Fibroblast of peridontal ligament (primary cell): ENCODE measurements around the gene ASB15.
A peak's percentile ranks its signal among the peaks of the same experiment; 100 is the strongest.

Experiments used
- DNase-seq: peaks from one replicate; pipeline ENCODE4 v3.0.0-alpha.2; 2010; ENCODE audit errors: extremely low read depth

The ASB15 gene

DNA sequence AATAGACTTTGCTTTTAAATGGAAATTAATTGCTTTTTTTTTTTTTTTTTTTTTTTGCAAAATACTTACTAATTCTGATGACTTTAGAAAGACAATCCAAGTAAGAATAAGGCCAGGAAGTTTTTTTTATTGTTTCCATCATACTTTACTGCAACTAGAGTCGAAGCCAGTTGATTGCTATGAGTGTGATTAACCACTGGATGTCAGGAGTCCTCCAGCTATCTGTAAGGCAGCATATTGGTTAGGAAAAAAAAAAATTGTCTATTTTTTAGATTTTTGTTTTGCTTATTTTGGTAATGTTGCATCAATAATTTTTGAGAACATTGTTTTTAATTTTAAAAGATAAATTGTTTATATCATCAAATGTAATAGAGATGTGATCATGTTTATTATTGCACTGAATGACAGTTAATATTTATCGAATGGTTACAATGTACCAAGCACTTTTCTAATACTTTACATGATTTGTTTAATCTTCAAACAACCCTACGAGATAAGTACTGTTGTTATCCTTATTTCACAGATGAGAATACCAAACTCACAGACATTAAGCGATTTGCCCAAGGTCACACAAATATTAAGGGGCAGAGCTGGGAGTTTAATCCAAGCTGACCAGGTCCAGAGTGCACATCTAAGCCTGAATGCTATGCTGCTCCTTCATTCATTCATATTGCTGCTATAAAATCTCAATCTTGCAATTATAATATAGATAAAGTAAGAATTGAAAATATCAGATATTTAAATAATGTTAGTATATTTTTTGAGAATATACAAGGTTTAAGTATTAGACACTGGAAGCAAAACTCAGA is 34.1 kb downstream of the ASB15 start:
- peak; percentile 65 for DNase-seq

DNA sequence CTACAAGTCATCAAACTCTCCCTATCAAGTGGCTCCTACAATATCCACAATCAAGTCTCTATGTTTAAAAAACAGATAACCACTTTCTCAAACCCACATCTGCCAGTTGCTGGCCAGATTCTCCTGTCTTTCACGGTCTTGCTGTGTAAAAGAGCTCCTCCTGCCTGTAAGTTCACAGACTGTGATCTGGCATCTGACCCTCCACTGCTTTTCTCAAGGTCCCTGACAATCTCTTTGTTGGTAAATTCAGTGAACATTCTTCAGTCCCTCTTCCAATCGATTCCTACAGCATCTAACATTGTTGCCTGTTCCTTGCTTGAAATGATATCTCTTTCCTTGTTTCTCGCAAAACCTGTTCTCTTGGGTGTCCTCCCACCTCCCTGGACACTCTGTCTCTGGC is 35.6 kb downstream of the ASB15 start:
- DNase-seq, result no peak

DNA sequence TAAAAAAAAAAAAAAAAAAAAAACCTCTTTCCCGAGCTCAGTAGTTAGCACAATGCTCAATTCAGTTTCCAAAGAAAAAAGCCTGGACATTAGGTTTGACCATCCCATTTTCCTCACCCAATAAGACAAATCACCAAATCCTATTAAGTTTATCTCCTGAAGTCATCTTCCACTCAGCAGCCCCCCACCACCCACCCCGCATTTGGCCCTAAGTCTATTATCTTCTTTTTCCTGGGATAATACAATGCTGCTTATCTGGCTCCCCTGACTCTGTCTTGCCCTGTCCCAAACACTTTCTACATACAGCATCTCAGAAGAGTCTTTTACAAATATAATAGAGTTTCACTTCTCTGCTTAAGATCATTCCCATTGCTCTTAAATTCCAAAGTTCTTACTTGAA is 36.3 kb downstream of the ASB15 start:
- DNase-seq, result no peak

DNA sequence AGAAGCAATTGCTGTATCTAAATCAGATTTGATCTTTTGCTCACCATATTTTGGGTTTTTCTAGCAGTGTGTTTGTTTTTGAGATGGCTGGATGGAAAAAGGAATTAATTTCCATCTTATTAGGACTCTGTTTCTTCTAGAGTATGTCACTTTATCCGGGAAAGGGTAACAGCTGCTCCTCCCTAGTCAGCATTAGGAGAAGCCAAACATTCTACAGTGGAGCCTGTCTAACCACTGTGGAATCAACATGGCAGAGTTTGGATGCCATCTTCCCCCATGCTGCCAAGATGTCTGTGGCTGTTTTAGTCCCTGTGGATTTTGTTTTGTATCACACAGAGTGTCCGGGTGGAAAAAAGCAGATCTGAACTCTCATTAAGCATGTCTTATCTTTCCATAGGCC is 38.0 kb downstream of the ASB15 start:
- no peak for DNase-seq

DNA sequence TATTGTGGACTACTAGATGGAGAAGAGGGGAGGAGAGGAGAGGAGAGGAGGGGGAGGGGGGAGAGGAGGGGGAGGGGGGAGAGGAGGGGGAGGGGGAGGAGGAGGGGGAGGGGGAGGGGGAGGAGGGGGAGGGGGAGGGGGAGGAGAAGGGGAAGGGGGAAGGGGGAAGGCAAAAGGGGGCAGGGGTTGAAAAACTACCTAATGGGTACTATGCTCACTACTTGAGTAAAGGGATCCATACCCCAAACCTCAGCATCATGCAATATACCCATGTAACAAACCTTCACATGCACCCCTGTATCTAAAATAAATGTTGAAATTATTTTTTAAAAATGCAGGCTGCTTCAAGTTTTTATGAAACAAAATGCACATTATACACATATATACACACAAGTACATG is 39.0 kb downstream of the ASB15 start:
- no peak for DNase-seq

DNA sequence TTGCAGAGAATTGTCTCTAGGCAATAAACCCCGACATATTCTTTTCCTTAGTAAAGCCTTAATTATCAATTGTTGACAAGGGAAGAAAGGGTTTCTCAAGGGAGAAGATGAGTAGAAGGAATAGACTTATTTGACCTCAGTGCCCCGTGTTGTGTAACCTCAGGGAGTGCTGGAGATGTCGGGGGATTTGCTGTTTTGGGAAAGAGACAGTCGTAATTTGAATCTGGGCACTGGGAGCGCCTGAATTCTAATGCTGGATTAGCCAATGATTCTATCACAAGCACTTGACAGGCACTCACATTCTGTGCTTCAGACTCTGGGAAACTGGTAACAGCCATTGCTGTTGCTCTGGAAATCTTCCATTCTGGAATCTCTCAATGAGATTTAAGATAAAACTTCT is 40.3 kb downstream of the ASB15 start:
- no peak for DNase-seq

DNA sequence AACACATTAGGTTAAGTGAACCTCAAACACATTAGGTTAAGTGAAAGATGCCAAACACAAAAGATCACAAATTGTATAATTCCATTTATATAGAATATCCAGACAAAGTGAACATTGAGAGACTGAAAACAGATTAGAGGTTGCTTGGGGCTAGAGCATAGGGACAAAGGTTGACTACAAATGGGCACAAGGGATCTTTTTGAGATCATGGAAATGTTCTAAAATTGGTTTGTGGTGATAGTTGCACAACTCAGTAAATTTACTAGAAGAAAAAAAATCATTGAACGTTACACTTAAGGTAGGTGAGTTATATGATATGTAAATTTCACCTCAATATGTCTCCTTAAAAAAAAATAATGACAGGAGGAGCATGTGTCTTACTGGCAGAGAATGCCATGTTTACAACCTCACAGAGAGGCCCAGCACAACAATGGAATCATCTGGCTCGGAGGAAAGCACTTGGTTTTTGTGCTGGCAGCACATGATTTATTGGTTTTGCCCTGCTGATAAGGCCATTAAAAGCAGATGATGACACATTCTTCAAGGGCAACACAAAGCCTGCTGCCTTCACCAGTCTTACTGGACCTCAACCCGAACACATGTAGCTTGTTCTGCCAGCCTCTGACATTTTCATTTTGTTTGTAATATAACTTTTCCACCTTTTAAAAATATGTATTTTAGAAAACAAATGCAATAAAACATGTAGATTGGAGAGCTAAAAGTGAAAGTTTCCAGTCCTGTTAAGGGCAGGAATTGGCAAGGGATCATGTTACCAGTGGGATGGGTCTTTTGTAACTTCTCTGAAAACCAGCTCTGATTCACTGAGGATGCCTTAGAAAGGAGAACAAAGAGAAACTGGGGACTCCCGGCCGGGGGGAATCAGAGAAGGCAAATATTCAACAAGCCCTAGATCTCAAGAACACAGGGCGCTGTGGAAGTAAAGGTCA is 42.1 kb downstream of the ASB15 start:
- peak; percentile 76 for DNase-seq

DNA sequence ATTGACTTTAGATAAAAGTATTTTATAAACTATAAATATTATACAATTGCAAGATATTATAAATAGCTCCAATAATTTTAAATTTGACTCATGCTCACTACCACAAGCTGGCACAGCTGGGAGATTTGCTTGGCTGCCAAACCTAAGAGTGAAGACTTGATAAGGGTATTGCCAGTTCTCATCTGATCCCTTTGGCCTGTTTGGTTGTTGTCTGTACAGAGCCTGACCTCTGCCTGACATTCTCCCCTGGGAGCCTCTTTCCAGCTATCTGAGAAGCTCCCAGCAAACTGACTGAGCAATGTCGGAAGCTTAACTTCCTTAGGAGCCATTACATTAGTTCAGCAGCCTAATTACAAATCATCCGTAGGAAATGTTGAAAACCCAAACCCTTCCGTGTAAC is 43.9 kb downstream of the ASB15 start:
- no peak for DNase-seq

DNA sequence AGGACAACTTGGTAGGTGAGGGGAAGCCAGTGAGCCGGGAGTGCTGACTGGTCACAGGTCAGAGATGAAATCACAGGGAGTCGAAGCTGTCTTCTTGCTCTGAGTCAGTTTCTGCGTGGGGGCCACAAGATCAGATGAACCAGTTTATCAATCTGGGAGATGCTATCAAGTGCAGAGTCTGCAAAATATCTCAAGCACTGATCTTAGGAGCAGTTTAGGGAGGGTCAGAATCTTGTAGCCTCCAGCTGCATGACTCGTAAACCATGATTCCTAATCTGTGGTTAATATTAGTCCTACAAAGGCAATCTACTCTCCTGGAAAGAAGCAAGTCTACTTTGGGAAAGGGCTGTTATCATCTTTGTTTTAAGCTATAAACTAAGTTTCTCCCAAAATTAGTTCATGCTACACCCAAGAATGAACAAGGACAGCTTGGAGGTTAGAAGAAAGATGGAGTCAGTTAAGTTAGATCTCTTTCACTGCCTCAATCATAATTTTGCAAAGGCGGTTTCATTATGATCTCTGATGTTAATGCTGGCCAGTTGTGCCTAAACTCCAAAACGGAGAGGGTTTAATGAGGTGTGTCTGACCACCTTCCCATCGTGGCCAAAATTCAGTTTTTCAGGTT is 45.6 kb downstream of the ASB15 start:
- no peak for DNase-seq

DNA sequence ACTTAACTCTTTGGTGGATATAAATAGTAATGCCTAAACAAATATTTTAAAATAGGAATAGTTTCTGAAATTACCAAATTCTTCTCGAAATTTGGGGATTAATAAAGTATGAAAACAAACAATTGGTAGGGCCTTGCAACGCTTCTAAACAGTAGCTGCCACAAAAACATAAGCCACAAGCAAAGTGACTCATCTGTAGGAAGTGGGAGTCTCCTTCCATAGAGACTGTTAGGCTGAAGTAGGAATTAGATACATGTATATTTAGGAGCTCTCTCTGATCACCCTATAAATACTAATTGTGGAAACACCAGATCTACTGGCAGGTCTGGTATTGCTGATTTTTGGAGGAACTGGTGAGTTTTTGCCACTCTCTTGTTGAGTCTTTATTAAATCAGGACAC is 48.3 kb downstream of the ASB15 start:
- DNase-seq, result no peak

DNA sequence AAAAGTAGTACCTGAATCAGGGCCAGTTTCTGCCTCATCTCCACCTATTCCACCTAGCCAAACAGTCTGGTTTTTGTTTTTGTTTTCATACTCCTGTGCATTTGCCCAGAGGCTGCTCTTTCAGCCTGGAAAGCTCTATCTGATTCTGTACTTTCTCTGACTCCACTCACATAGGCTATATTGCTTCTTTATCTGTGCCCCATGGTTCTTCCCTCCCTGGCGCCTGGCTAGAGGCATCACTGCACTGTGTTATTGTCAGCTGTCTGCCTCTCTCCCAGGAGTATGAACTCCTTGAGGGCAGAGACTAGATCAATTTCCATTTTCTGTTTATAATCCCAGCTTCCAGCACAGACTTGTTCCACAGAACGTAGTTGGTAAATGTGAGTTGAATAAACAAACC is 49.0 kb downstream of the ASB15 start:
- no peak for DNase-seq

DNA sequence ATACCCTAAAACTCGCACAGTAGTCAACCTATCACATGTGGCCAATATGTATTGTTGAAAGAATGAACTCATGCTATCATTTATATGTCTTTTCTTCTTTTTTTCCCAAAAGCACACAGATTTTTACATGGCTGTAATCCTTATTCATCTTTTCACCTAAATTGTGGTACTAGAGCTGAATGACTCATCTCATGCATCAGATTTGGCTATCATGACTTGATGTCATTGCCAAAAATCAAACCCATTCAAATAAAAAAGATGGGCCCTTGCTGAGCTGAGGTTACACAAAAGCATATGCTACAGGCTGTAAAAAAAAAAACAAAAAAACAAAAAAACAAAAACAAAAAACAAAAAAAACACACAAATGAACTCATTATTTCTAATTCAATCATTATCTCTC is 50.8 kb downstream of the ASB15 start:
- no peak for DNase-seq

DNA sequence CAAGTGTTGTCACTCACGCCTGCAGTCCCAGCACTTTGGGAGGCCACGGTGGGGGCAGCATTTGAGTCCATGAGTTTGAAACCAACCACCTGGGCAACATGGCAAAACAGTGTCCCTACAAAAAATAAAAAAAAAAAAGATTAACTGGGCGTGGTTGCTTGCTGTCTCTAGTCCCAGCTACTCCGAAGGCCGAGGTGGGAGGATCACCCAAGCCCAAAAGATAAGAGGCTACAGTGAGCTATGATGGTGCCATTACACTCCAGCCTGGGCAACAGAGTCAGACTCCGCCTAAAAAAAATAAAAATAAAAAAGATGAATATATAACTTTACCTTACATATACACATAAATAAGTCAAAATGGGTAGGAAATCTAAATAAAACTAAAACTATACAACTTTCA is 51.5 kb downstream of the ASB15 start:
- DNase-seq, result no peak

DNA sequence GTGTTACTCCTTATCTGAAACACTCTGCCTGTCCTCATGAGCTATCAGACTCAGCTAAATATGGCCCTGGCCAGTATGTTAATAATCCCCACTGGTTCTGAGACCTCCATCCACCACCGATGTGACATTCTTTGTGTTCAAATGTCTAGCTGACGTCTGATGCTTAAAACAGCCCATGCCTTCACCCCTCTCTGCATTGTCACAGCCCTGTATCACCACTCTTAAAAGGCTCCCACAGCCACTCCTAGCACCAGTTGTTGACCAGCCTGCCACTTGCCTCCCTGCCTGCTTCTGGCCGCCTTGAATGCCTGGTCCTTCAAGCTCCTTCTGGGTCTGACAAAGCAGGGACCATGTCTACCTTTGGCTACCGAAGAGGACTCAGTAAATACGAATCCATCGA is 54.0 kb downstream of the ASB15 start, which contains the start of gene LMOD2:
Gene LMOD2 (plus strand): TSS at position 253 of the 400 bp plus-strand sequence. CDS start 98 bp downstream, at position 351.
- no peak for DNase-seq

DNA sequence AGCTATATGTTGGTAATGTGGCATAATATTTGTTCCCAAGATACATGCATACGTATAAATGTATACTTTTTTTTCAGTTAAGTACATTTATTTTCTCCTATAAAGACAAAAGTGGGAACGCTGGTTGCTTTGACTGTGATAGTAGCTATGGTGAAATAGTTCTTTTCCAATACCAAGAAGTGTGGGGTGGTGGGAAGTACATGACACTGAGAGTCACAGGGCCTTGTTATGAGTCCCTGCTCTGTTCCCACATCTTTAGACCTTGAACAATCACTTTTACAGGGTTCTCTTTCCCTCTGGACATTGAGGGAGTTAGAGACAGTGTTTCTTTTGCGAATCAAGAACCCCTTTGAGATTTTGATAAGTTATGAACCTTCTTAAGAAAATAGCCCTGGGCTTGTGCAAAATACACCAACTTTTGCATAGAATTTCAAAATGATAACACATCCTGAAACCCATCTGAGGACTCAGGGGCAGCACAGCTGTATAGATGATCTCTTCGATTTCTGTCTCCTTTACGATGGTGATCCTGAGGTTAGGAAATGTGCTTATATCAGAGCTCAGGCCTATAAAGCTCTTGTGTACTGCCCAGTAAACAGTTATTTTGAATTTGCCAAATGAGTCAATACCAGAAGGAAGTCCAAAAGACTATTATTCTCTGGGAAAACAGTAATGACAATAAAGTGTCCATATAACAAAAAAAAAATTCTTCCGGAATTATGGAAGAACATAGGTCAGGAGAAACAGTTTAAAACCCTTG is 55.1 kb downstream of the ASB15 start:
- DNase-seq, result no peak

DNA sequence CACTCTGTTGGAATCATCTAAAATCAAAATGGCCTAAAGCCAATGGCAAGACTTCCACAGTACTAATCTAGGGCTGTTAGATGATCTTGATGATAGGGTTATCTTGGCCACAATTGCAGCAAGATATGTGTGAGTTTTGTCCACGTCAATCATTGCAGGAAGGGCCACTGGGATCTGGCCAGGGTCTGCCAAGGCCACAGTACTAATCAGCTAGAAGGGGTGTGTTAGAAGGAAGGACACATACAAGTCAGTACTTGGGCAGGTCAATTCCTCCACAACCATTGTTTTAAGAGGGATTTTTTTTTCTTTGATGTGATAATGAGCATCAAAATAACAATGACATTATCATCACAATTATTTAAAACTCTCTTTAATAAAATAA is 55.7 kb downstream of the ASB15 start:
- no peak for DNase-seq

DNA sequence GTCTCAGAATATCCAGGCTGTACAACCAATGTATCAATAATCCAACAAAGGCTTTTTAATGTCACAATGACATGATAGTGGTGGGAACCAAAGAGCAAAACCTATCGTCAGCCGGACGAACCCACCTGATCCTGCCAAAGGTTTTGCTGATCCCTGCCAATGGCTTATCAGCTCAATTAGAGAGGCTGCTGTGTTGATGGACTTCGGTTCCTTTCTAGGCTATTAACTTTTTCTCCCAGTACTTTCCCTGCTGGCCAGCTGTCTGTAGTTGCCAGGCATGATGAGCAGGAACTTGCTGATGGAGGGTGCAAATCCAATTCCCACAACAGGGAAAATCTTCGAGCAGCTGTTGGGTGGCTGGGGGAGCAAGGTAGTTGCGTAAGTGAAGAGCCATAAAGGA is 56.4 kb downstream of the ASB15 start:
- DNase-seq, result no peak

DNA sequence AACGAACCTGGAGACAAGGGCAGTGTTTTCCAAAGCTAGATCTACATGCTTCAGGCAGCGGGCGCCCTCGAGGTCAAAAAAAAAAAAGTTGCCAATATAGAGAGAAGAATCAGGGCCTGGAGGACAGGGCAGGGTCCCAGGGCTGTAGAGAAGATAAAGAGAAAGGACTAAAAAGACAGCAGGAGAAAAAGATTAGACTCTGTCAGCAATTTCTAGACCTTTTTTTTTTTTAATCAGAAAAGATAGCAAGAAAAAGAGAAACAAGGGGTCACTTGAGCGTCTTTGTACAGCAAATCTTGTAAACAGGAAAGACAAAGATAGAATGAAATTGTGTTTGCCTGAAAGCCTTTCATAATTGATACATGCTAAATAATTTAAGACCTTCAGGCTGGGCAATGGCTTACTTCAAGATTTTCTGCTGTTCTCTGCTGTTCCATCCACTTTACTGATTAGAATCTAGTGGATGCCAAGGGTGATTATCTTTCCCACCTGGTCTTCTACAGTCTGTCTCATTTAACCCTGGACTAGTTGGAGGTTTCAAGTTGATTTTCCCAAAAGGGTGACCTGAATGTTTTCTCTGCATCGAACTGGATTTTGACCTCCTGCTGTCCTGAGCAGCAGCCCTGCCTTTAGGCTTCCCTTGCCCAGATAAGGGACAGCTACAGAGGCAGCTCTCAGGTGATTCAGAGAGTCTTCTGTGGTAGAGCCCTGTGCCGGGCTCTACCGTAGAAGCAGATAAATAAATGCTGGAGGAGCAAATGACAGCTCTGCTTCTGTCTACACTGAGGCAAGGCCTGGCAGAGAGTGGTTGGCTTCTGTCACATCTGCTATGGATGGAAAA is 59.1 kb downstream of the ASB15 start:
- DNase-seq, result no peak

DNA sequence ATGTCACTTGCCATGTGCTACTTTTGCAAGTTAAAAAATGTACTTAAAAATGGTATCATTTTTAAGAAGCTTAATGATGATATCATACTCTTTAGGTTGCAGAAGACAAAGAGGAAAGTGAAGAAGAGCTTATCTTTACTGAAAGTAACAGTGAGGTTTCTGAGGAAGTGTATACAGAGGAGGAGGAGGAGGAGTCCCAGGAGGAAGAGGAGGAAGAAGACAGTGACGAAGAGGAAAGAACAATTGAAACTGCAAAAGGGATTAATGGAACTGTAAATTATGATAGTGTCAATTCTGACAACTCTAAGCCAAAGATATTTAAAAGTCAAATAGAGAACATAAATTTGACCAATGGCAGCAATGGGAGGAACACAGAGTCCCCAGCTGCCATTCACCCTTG is 60.1 kb downstream of the ASB15 start:
- no peak for DNase-seq

DNA sequence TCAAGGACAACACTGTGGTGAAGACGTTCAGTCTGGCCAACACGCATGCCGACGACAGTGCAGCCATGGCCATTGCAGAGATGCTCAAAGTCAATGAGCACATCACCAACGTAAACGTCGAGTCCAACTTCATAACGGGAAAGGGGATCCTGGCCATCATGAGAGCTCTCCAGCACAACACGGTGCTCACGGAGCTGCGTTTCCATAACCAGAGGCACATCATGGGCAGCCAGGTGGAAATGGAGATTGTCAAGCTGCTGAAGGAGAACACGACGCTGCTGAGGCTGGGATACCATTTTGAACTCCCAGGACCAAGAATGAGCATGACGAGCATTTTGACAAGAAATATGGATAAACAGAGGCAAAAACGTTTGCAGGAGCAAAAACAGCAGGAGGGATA is 60.7 kb downstream of the ASB15 start:
- DNase-seq, result no peak

DNA sequence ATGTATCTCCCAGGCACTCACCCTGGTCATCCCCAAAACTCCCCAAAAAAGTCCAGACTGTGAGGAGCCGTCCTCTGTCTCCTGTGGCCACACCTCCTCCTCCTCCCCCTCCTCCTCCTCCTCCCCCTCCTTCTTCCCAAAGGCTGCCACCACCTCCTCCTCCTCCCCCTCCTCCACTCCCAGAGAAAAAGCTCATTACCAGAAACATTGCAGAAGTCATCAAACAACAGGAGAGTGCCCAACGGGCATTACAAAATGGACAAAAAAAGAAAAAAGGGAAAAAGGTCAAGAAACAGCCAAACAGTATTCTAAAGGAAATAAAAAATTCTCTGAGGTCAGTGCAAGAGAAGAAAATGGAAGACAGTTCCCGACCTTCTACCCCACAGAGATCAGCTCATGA is 61.1 kb downstream of the ASB15 start:
- no peak for DNase-seq
